GM20431 (cell line): ENCODE results near the gene CFAP107.
"Not testable (repeated sequence)": the region's sequence is repeated elsewhere in the genome, so short reads cannot be mapped to it uniquely, and the experiment has no call there.

Experiments
- in situ Hi-C: fragments of 300-500 bp; cut with MseI, MboI; formaldehyde crosslinking; loops from one replicate; pipeline ENCODE4 v1.15.0; 2020; ENCODE audit warnings: low sequenced_read_pairs; ENCODE audit not compliant: unreplicated experiment

CFAP107 gene

GRCh38 chr1:12774801-12775345 is 28.9 kb downstream of the CFAP107 start:
- in situ Hi-C loops, result no loop called here

GRCh38 chr1:12775443-12775842 is 29.4 kb downstream of the CFAP107 start:
- in situ Hi-C loops, result no loop called here

GRCh38 chr1:12776801-12777557 is 31.0 kb downstream of the CFAP107 start:
- in situ Hi-C loops, result no loop called here

- in situ Hi-C loops, result no loop called here
These were observed 32.1 kb downstream of the CFAP107 start for GRCh38 chr1:12778061-12778460.

GRCh38 chr1:12778907-12779306 is 32.9 kb downstream of the CFAP107 start:
- in situ Hi-C loops, result no loop called here

GRCh38 chr1:12781488-12781887 is 35.5 kb downstream of the CFAP107 start:
- in situ Hi-C loops, result not testable (repeated sequence)

GRCh38 chr1:12783783-12784182 is 37.8 kb downstream of the CFAP107 start:
- in situ Hi-C loops, result not testable (repeated sequence)

GRCh38 chr1:12784729-12785128 is 38.7 kb downstream of the CFAP107 start:
- in situ Hi-C loops, result not testable (repeated sequence)

GRCh38 chr1:12791097-12791496 is 45.1 kb downstream of the CFAP107 start, which contains the start of gene PRAMEF1:
Gene PRAMEF1 (plus strand): TSS chr1:12791397. CDS start chr1:12793228, 1,831 bp downstream.
- in situ Hi-C loops, result not testable (repeated sequence)

- in situ Hi-C loops, result no loop called here
These were observed 52.9 kb downstream of the CFAP107 start for GRCh38 chr1:12798911-12799310.

- in situ Hi-C loops, result no loop called here
These were observed 53.7 kb downstream of the CFAP107 start for GRCh38 chr1:12799730-12800129.

GRCh38 chr1:12809933-12810332 is 63.9 kb downstream of the CFAP107 start:
- in situ Hi-C loops, result no loop called here

GRCh38 chr1:12810691-12811408 is 64.8 kb downstream of the CFAP107 start:
- in situ Hi-C loops, result no loop called here

GRCh38 chr1:12811409-12811784 is 65.4 kb downstream of the CFAP107 start:
- in situ Hi-C loops, result no loop called here
